Thoracic aorta endothelial cell (primary cell): ENCODE measurements around the gene HRH3. TPM values are rescaled to one million over a fixed set of nuclear protein-coding genes. Genes with fewer than 3 reads are reported as not detected.

Source experiments
- total RNA-seq: library from RNA; depleted of rRNA; stranded (reverse); fragments of >200 nt; gene quantifications from 2 replicates; pipeline ENCODE4 v1.2.3, GENCODE V29; 2012

HRH3 gene
- not detected in 2 replicates for total RNA-seq

DNA sequence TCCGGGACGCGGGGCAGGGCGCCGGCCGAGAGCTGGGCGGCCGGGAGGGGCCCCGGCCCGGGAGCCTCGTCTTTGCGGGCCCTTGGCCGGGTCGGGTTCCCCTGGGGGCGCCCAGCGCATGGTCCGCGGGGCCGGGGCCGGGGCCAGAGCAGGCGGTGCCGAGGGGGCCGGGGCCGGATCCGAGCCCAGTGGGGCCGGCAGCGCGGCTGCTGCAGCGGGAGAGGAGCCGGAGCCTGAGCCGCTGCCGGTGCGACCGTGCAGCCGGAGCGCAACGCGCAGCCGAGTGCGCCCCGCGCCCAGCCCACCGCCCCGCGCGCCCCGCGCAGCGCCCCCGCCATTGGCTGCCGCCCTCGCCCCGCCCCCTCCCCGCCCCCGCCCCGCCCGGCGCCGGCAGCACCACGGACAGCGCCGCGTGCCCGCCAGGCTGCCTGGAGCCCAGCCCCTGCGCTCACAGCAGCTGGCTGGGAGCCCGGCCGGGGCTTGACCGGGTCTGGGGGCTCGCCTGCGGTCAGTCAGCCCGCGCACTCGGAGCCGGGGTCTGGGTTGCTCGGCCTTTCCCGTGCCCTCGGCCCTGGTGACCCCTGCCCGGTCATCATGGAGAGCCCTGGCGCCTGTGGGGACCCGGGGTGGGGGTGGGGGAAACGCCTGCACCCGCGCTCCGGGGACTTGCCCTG lies at the start of gene HRH3:
TSS of gene HRH3 (minus strand) at position 287 of the 674 bp plus-strand sequence. CDS start 308 bp downstream, outside the sequence.

DNA sequence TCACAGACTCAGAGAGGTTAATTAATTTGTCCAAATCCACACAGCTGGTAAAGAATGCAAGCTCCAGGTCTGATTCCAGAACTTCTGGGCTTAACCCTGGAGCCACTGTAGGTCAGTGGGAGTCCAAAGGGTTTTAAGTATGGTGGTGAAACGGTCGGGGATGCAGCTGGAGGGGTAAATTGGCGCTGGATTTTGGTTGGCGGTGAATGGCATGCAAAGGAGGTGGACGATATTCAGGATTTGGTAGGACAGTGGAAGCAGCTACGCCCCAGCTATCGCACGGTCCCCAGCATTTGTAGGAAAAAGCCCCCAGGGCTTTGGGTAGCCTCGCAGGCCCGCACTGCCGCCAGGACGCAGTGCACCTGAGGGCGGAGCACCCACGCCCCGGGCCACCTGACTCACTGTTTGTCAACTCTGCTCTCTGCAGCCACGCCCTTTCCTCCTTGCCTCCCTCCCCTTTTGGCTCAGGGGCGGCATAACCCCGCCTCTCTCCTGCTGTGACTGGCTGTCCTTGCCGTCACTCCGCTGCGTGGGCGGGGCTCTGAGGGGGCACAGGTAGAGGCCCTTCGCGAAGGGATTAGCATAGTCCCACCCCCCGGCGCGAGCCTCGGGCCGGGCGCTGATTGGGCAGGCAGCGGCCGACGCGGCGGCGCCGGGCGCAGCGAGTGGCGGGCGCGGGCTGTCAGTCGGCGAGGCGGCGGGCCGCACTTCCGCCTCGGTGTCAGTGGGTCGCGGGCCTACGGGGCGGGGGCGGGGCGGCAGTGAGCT lies 17.9 kb upstream of the HRH3 start, which contains the start of gene OSBPL2:
TSS of gene OSBPL2 (plus strand) at position 721 of the 768 bp plus-strand sequence. CDS start 17,664 bp downstream, outside the sequence.

DNA sequence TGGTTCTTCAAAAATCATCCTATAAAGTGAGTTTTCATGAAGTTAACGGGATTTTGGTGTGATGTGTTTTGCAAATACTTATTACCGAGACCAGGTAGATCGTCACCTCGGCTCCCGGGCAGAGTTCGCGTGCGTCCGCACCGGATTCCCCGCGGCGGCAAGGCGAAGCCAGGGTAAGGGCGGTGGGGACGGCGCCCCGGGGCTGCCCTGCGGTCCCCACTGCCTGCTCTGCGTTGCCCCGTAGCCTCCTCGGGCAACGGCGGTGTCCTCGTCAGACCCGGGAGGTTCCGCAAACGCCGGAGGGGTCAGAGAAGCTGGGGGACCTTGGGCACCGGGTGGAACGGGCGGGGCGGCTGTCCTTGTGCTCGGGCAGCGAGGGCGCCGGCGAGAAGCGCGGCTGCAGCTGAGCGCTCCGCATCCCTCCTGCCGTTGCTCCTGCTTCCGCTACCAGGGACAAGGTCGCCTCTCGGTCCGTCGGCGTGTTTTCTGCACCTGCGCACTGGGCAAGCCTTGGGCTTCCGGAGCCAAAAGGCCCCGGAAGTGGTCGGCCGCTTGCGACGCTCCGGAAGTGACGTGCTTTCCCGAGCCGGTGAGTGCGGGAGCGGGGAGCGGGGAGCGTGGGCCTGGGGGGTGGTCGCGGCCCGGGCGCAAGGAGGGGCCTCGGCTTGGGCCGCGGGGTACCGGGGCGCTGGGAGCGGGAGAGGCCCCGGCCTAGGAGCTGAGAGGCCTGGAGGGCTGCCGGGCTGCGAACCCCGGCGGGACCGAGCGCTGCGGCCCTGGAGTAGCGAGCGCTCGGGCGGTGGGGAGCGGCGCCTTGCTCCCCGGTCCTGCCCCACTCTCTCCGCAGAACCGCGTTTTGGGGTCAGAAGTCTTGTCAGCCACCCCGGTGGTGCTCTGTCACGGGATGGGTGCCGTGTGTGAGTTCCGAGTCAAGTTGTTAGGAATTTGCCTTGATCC lies 37.3 kb downstream of the HRH3 start, which contains the start of gene MTG2:
TSS of gene MTG2 (plus strand) at position 560 of the 957 bp plus-strand sequence. CDS start 10,393 bp downstream, outside the sequence.

Other genes starting within 250 kb of the HRH3 start
- 8.8 and 13.2 TPM in 2 replicates for gene TAF4, start 154.4 kb downstream of the HRH3 start, total RNA-seq
- gene LSM14B, start 97.8 kb downstream of the HRH3 start, total RNA-seq: 23.9 and 24.9 TPM in 2 replicates
- gene PSMA7, start 76.9 kb downstream of the HRH3 start, total RNA-seq: 368 and 398 TPM in 2 replicates
- 12.9 and 13.4 TPM in 2 replicates for gene SS18L1, start 76.5 kb downstream of the HRH3 start, total RNA-seq
- gene MTG2, start 37.2 kb downstream of the HRH3 start, total RNA-seq: 16.4 and 19.0 TPM in 2 replicates
- gene OSBPL2, start 18.2 kb upstream of the HRH3 start, total RNA-seq: 18.1 and 20.5 TPM in 2 replicates
- 149 and 155 TPM in 2 replicates for gene ADRM1, start 82.7 kb upstream of the HRH3 start, total RNA-seq
- gene LAMA5, start 147.0 kb upstream of the HRH3 start, total RNA-seq: 103 and 108 TPM in 2 replicates
- gene RPS21, start 166.8 kb upstream of the HRH3 start, total RNA-seq: 794 and 1,044 TPM in 2 replicates
- 2.9 and 3.5 TPM in 2 replicates for gene CABLES2, start 187.0 kb upstream of the HRH3 start, total RNA-seq
- not detected in 2 replicates for gene RBBP8NL, start 207.3 kb upstream of the HRH3 start, total RNA-seq